ENCODE data around the gene DCAKD.
"Not testable (repeated sequence)": the region's sequence is repeated elsewhere in the genome, so short reads cannot be mapped to it uniquely, and the experiment has no call there.

DCAKD gene

GRCh38 chr17:45061606-45062205 is 10.3 kb upstream of the DCAKD start:
- peak overlapping the region; percentile 97 for H3K27ac ChIP-seq (ENCODE audit: low read length)
- peaks cover 0 to 3% of the 10 kb centered on the region in 2 donors for H3K36me3 ChIP-seq (ENCODE audit: control insufficient read depth in 1 of 2, insufficient read depth in 2 of 2, low read length in 2 of 2)
- peaks cover 5 to 43% of the 10 kb centered on the region in 2 donors for H3K4me1 ChIP-seq (ENCODE audit: control insufficient read depth in 1 of 2, insufficient read depth in 2 of 2, low read length in 2 of 2)

GRCh38 chr17:45060797-45061605 is 9.6 kb upstream of the DCAKD start, which contains the start of gene NMT1:
Gene NMT1, plus strand, starts transcription at chr17:45061317. Its CDS starts 13 bp downstream, at chr17:45061330.
- Histone ChIP-seq H3K4me1 (ENCODE audit: control insufficient read depth in 1 of 2, insufficient read depth in 2 of 2, low read length in 2 of 2) (peaks cover 5 to 40% of the 10 kb centered on the region in 2 donors), H3K27ac (ENCODE audit: low read length) (peak within 1 kb of the TSS; percentile 97), H3K9me3 (ENCODE audit: control insufficient read depth in 1 of 2, low read length in 2 of 2) (no peaks in the 10 kb centered on the region), H3K27me3 (ENCODE audit: low read depth, low read length) (no peaks in the 10 kb centered on the region), H3K36me3 (ENCODE audit: control insufficient read depth in 1 of 2, insufficient read depth in 2 of 2, low read length in 2 of 2) (peaks cover 0 to 3% of the 10 kb centered on the region in 2 donors), H3K4me3 (ENCODE audit: low read depth in 1 of 2, low read length in 2 of 2) (peak within 1 kb of the TSS; percentile 86 to 88)

More at GRCh38 chr17:45061606-45062205, 10.3 kb upstream of the DCAKD start:
- Histone ChIP-seq H3K9me3 (ENCODE audit: control insufficient read depth in 1 of 2, low read length in 2 of 2) (no peaks in the 10 kb centered on the region), H3K27me3 (ENCODE audit: low read depth, low read length) (no peaks in the 10 kb centered on the region), H3K4me3 (ENCODE audit: low read depth in 1 of 2, low read length in 2 of 2) (peak overlapping the region; percentile 86 to 88)

GRCh38 chr17:45060382-45060796 is 9.0 kb upstream of the DCAKD start:
- Histone ChIP-seq H3K4me1 (ENCODE audit: control insufficient read depth in 1 of 2, insufficient read depth in 2 of 2, low read length in 2 of 2) (peaks cover 5 to 40% of the 10 kb centered on the region in 2 donors), H3K9me3 (ENCODE audit: control insufficient read depth in 1 of 2, low read length in 2 of 2) (no peaks in the 10 kb centered on the region), H3K4me3 (ENCODE audit: low read depth in 1 of 2, low read length in 2 of 2) (peak overlapping the region; percentile 86 to 88), H3K36me3 (ENCODE audit: control insufficient read depth in 1 of 2, insufficient read depth in 2 of 2, low read length in 2 of 2) (peaks cover 0 to 3% of the 10 kb centered on the region in 2 donors), H3K27ac (ENCODE audit: low read length) (peak overlapping the region; percentile 97), H3K27me3 (ENCODE audit: low read depth, low read length) (no peaks in the 10 kb centered on the region)

GRCh38 chr17:45052052-45052772 is 780 bp upstream of the DCAKD start:
- Histone ChIP-seq H3K27ac (ENCODE audit: low read length) (peak overlapping the region; percentile 77), H3K4me3 (ENCODE audit: low read depth in 1 of 2, low read length in 2 of 2) (peak overlapping the region; percentile 52 to 70), H3K27me3 (ENCODE audit: low read depth, low read length) (no peaks in the 10 kb centered on the region), H3K36me3 (ENCODE audit: control insufficient read depth in 1 of 2, insufficient read depth in 2 of 2, low read length in 2 of 2) (peaks cover 0 to 4% of the 10 kb centered on the region in 2 donors), H3K9me3 (ENCODE audit: control insufficient read depth in 1 of 2, low read length in 2 of 2) (no peaks in the 10 kb centered on the region), H3K4me1 (ENCODE audit: control insufficient read depth in 1 of 2, insufficient read depth in 2 of 2, low read length in 2 of 2) (peaks cover 0 to 19% of the 10 kb centered on the region in 2 donors)

- Histone ChIP-seq H3K4me1 (ENCODE audit: control insufficient read depth in 1 of 2, insufficient read depth in 2 of 2, low read length in 2 of 2) (peaks cover 0 to 19% of the 10 kb centered on the region in 2 donors), H3K4me3 (ENCODE audit: low read depth in 1 of 2, low read length in 2 of 2) (peak overlapping the region in 1 of 2 donors; percentile 52)
- H3K27ac ChIP-seq (ENCODE audit: low read length); H3K9me3 ChIP-seq (ENCODE audit: control insufficient read depth in 1 of 2, low read length in 2 of 2); H3K27me3 ChIP-seq (ENCODE audit: low read depth, low read length); H3K36me3 ChIP-seq (ENCODE audit: control insufficient read depth in 1 of 2, insufficient read depth in 2 of 2, low read length in 2 of 2): not testable (repeated sequence)
Measured at GRCh38 chr17:45051720-45052051, 254 bp upstream of the DCAKD start.

- Histone ChIP-seq H3K27ac (ENCODE audit: low read length) (peak overlapping the region; percentile 95), H3K27me3 (ENCODE audit: low read depth, low read length) (no peaks in the 10 kb centered on the region), H3K4me3 (ENCODE audit: low read depth in 1 of 2, low read length in 2 of 2) (peak overlapping the region; percentile 63 to 74), H3K36me3 (ENCODE audit: control insufficient read depth in 1 of 2, insufficient read depth in 2 of 2, low read length in 2 of 2) (peaks cover 0 to 4% of the 10 kb centered on the region in 2 donors), H3K9me3 (ENCODE audit: control insufficient read depth in 1 of 2, low read length in 2 of 2) (no peaks in the 10 kb centered on the region), H3K4me1 (ENCODE audit: control insufficient read depth in 1 of 2, insufficient read depth in 2 of 2, low read length in 2 of 2) (peaks cover 0 to 19% of the 10 kb centered on the region in 2 donors)
Measured at GRCh38 chr17:45050481-45051059, 862 bp downstream of the DCAKD start.

GRCh38 chr17:45048795-45049563 is 2.5 kb downstream of the DCAKD start:
- H3K4me1 ChIP-seq (ENCODE audit: control insufficient read depth in 1 of 2, insufficient read depth in 2 of 2, low read length in 2 of 2), result peaks cover 0 to 22% of the 10 kb centered on the region in 2 donors

GRCh38 chr17:45046537-45047125 is 4.8 kb downstream of the DCAKD start:
- Histone ChIP-seq H3K9me3 (ENCODE audit: control insufficient read depth in 1 of 2, low read length in 2 of 2) (no peaks in the 10 kb centered on the region), H3K4me1 (ENCODE audit: control insufficient read depth in 1 of 2, insufficient read depth in 2 of 2, low read length in 2 of 2) (peaks cover 0 to 30% of the 10 kb centered on the region in 2 donors), H3K27me3 (ENCODE audit: low read depth, low read length) (no peaks in the 10 kb centered on the region), H3K4me3 (ENCODE audit: low read depth in 1 of 2, low read length in 2 of 2) (no peak overlapping the region), H3K27ac (ENCODE audit: low read length) (no peak overlapping the region), H3K36me3 (ENCODE audit: control insufficient read depth in 1 of 2, insufficient read depth in 2 of 2, low read length in 2 of 2) (peaks cover 0 to 4% of the 10 kb centered on the region in 2 donors)

More at GRCh38 chr17:45048795-45049563, 2.5 kb downstream of the DCAKD start:
- no peak overlapping the region for H3K4me3 ChIP-seq (ENCODE audit: low read depth in 1 of 2, low read length in 2 of 2)
- H3K9me3 ChIP-seq (ENCODE audit: control insufficient read depth in 1 of 2, low read length in 2 of 2), result no peaks in the 10 kb centered on the region
- H3K27me3 ChIP-seq (ENCODE audit: low read depth, low read length), result no peaks in the 10 kb centered on the region
- H3K36me3 ChIP-seq (ENCODE audit: control insufficient read depth in 1 of 2, insufficient read depth in 2 of 2, low read length in 2 of 2), result peaks cover 0 to 4% of the 10 kb centered on the region in 2 donors
- no peak overlapping the region for H3K27ac ChIP-seq (ENCODE audit: low read length)

GRCh38 chr17:45043813-45044540 is 7.5 kb downstream of the DCAKD start:
- Histone ChIP-seq H3K4me1 (ENCODE audit: control insufficient read depth in 1 of 2, insufficient read depth in 2 of 2, low read length in 2 of 2) (peaks cover 3 to 32% of the 10 kb centered on the region in 2 donors), H3K9me3 (ENCODE audit: control insufficient read depth in 1 of 2, low read length in 2 of 2) (no peaks in the 10 kb centered on the region), H3K4me3 (ENCODE audit: low read depth in 1 of 2, low read length in 2 of 2) (no peak overlapping the region), H3K36me3 (ENCODE audit: control insufficient read depth in 1 of 2, insufficient read depth in 2 of 2, low read length in 2 of 2) (no peaks in the 10 kb centered on the region), H3K27ac (ENCODE audit: low read length) (no peak overlapping the region), H3K27me3 (ENCODE audit: low read depth, low read length) (no peaks in the 10 kb centered on the region)
